ENCODE results near the gene STK16.
A peak's percentile ranks its signal among the peaks of the same experiment; 100 is the strongest.

STK16 gene

DNA sequence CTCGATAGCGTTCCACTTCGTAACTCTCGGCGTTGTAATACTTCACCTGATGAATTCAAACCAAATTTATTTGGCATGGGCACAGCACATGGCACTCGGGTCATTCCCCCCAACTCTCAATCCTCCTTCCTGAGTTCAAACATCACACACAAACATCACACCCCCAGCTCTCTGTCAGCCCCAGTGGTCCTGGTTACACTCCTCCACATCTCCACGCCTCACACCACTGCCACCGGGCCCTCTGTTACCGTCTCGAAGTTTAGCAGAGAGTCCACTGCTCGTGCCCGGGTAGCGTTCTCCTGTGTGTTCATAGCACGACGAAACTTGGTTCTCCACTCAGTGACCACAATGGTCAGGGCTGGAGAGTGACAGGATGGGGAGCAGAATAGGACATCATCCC, 31.1 kb upstream of the STK16 start:
- DNase-seq: no peak

- DNase-seq: no peak
Measured at GRCh38 chr2:219214786-219215185, 30.5 kb upstream of the STK16 start.

DNA sequence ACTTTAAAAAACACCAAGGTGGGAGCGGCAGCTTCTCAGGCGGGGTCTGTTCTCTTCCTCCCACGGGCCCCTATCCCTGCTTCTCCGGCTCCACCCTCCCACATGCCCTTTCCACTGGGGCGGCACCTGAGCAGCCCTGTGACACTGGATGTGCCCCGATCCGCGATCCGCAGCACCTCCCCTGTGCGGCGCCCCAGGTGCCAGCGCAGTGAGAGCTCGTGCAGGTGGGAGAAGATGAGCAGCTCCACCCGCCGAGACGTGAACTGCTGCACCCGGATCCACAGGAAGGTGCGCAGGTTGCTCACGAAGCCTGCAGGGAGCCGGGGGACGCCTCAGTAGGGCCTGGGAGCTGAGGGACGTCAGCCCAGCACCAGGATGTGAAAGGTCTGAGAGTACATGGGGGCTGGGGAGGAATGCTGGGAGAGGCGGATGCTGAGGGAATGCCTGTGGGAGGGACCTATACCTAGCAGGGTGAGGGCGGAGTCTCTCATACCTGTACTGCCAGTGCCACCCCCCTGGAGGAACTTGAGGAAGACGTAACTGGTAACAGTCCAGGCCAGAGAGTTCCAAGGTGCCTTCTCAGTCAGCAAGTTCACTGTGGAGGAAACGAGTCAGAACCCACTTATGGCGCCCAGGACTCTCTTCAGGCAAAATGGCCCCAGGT, 29.3 kb upstream of the STK16 start:
- DNase-seq: no peak

GRCh38 chr2:219216535-219216915, 28.8 kb upstream of the STK16 start:
- DNase-seq: no peak

DNA sequence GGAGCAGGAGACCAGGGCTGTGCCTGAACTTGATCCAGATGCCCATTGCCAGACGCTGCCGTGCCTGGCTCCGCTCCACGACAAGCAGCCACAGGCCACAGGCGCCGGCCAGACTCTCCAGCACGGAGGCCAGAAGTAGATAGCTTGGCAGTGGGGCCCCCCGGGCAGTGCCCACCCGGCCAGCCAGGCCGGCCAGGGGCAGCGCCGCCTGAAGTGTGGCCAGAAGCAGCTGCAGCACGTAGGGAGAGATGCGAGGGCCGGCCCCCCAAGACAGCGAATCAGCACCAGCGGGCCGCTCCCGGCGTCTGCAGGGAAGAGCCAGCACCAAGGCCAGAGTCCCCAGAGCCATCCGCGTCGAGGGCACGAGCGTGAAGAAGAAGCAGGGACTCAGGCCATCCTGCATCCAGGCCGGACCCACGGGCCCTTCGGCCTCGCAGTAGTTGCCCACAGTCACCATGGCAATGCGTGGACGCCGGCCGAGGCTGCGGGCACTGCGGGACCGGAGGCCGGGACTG, 27.0 kb upstream of the STK16 start:
- peak; percentile 26 for DNase-seq

DNA sequence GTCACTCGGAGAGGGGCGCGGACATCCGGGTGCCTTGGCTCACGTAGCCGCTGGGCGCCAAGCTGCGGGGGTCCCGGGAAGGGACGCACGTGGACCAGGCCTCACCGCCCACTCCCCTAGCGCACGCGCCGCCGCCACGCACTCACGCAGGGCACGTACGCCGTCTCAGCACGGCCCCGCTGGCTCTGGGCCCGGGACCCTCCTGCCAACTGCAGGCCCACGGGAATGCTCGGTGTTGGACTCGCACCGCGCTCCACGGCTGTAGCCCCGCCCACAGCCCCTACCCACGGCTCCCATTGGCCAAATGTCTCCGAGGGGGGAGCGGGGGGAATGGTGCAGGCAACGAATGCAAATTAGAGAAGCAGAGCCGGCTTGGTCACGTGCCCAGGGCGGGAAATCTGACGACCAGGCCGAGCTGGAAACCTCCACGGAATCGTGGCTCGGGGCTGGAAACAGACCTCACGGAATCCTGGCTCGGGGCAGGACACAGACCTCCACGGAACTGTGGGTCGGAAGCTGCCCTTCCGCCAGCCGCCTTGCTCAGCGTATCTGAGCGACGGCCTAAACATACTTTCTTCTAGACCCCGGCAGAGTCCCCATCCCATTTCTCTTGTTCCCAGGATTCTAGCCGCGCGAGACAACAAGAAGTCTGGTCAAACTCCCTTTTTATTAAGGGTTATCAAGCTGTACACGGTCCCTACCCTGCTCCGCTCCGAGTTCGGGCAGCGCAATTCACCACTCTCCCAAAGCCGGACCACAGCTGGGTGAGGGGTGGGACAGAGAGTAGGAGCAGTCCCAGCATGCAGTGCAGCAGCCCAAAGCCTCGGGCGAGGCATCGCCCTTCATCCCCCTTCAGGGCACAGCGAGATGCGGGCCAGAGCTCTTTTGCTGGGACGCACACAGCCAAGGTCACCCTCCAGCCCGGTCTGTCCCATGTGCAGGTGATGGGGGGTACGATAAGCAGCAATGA, 26.3 kb upstream of the STK16 start, which contains the start of gene ABCB6:
Gene ABCB6, minus strand, starts transcription at position 227 of the 970 bp plus-strand sequence. CDS start 285 bp downstream, outside the sequence.
- DNase-seq: peak; percentile 88

- no peak for DNase-seq
Measured at GRCh38 chr2:219219784-219220532, 25.3 kb upstream of the STK16 start.

GRCh38 chr2:219220652-219221402, 24.5 kb upstream of the STK16 start:
- no peak for DNase-seq

GRCh38 chr2:219221957-219222518, 23.2 kb upstream of the STK16 start:
- DNase-seq: no peak

DNA sequence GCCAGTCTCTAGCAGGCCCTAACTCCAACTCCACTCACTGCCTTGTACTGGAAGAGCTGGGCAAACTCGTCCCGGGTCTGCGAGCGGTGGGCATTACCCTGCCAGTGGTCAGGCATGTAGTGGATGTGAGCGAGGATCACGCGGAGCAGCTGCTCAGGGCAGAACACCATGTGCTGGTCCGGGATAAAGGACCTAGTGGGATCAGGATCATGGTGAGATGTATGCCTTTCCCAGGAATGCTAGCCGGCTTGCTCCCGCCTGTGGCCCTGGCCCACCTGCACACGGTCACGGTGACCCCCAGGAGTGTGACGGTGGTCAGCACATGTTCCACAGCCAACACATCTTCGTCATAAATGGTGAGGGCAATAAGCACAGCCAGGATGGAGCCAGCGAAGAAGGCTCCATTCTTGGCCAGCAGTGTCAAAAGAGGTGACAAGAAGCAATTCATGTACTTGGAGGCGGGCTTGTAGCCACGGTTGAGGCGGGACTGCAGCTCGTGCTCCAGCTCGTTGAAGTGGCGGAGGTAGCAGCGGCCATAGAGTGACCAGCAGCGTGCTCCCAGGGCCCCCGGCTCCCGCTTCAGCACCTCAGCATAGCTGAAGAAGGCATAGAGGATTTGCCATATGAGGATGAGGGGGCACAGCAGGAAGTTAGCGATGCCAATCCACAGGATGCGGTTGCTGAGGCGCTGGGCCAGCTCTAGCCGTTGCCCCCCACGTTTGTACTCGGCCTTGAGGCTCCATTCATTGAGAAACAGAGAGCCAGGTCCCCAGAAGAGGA, 21.3 kb upstream of the STK16 start:
- DNase-seq: no peak

- DNase-seq: no peak
Measured at GRCh38 chr2:219225350-219225749, 19.9 kb upstream of the STK16 start.

- no peak for DNase-seq
Measured at GRCh38 chr2:219228041-219228910, 17.0 kb upstream of the STK16 start.

- no peak for DNase-seq
Measured at GRCh38 chr2:219228911-219229304, 16.4 kb upstream of the STK16 start.

DNA sequence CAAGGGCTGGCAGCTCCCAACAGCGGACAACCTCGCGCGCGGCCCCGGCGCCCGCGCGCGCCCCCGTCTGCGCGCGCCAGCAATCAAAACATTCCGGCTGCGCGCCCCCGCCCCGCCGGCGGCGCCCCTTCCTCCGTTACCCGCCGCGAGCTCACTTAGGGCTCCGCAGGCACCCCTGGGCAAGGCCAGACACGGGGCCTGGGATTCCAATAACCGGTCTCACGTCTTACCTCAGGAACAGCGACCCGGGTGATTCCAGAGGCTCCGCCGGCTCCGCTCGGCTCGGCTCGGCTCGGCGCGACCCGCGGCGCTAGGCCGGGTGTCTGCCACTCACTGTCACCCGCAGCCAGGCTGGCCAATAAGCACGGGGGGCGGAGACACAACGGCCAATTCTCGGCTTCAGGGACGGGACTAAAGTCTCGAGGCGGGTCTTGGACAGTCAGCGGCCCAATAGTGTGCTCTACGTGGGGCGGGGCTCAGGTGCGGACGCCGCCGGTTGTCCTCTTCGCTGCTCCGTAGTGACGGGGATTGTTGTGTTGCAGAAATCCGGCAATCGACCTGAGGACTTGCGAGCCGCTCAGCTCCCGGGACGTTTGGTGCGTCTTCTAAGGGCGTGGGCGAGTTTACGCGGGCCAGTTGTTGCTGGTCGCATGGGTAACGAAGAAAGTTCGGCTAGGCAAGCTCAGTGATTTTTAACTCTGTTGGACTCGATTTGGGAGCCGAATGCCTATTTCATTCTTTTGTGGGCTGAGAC, 15.8 kb upstream of the STK16 start, which contains the start of the genes ANKZF1 and ATG9A:
Gene ANKZF1, plus strand, starts transcription at position 502 of the 754 bp plus-strand sequence. CDS start 452 bp downstream, outside the sequence.
Gene ATG9A, minus strand, starts transcription at position 332 of the 754 bp plus-strand sequence. CDS start 1,612 bp downstream, outside the sequence.
- peak; percentile 99 for DNase-seq

GRCh38 chr2:219230059-219230540, 15.2 kb upstream of the STK16 start:
- DNase-seq: peak; percentile 59

- no peak for DNase-seq
Measured at GRCh38 chr2:219234331-219234730, 10.9 kb upstream of the STK16 start.

GRCh38 chr2:219243291-219243761, 2.0 kb upstream of the STK16 start:
- no peak for DNase-seq

GRCh38 chr2:219244789-219245147, 511 bp upstream of the STK16 start:
- no peak for DNase-seq

- no peak for DNase-seq
Measured at GRCh38 chr2:219245899-219246230, 586 bp downstream of the STK16 start.

Data from activated naive CD4-positive, alpha-beta T cell treated with Interleukin-2 at 50 U/mL for 16 hours (primary cell).